DND-41 (cell line): ENCODE results near the gene B3GALNT1.

Experiments
- CTCF ChIP-seq: IDR thresholded peaks from 2 replicates; pipeline ENCODE4 v1.5.1; 2012; ENCODE audit warnings: borderline replicate concordance, low read length, moderate library complexity, mild to moderate bottlenecking; ENCODE audit not compliant: poor library complexity, severe bottlenecking; ENCODE audit errors: extremely low read depth
- EZH2 ChIP-seq: IDR thresholded peaks from 3 replicates; pipeline ENCODE4 v1.6.1; 2012; ENCODE audit warnings: borderline replicate concordance, low read depth, mild to moderate bottlenecking, moderate library complexity, low read length, inconsistent platforms; ENCODE audit not compliant: severe bottlenecking

DNA sequence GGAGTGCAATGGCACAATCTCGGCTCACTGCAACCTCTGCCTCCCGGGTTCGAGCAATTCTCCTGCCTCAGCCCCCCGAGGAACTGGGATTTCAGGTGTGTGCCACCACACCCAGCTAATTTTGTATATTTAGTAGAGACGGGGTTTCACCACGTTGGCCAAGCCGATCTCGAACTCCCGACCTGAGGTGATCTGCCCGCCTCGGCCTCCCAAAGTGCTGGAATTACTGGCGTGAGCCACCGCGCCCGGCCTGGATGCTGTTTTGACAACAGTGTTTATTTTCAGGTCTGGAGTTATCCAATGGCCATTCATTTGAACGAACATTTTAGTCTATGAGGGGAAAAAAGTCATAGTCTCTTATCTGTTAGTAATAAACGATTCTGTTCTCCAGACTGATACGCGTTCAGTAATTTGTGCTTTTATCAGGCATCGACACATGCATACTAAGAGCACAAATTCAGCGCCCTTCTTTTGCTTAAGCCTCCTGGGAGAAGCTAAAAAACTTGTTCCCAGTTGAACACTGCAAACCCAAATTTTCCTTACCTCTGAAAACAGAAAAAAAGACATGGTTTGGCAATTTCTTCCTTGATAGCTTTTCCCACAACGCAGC, 1.3 kb downstream of the B3GALNT1 start:
- no peak for TF ChIP-seq EZH2
- no peak for TF ChIP-seq CTCF
